OCI-LY3 (cell line): Measurements from ENCODE around the gene OVCA2.

Source experiments
- H2AFZ ChIP-seq: fragments of 200-600, 300-600 bp; shearing (Covaris generic); 2 replicates; pipeline ENCODE4 v1.6.0; 2014; ENCODE audit warnings: antibody characterized with exemption, low read depth, low read length
- H3K27ac ChIP-seq: fragments of 200-600, 300-600 bp; sonication (generic); 2 replicates; pipeline ENCODE4 v1.5.1; 2014; ENCODE audit warnings: mild to moderate bottlenecking, low read length, moderate library complexity, mixed read lengths
- H3K27me3 ChIP-seq: fragments of 200-600, 300-600 bp; sonication (generic); 2 replicates; pipeline ENCODE4 v1.6.1; 2014; ENCODE audit warnings: low read depth, low read length, mixed read lengths
- H3K36me3 ChIP-seq: fragments of 200-600, 300-600 bp; sonication (generic); replicated peaks from 2 replicates; pipeline ENCODE3; 2014; ENCODE audit warnings: low read depth, low read length, mixed read lengths
- H3K4me1 ChIP-seq: fragments of 300-600, 200-600 bp; sonication (generic); 2 replicates; pipeline ENCODE4 v1.6.1; 2014; ENCODE audit warnings: low read length, mixed read lengths
- H3K4me2 ChIP-seq: fragments of 200-600, 300-600 bp; sonication (generic); 2 replicates; pipeline ENCODE4 v1.6.1; 2014; ENCODE audit warnings: low read length, mixed read lengths
- H3K4me3 ChIP-seq: fragments of 300-600, 200-600 bp; sonication (generic); 2 replicates; pipeline ENCODE4 v1.5.1; 2014; ENCODE audit warnings: antibody characterized with exemption, mild to moderate bottlenecking, low read length, moderate library complexity
- H3K79me2 ChIP-seq: fragments of 300-600, 200-600 bp; shearing (Covaris generic); 2 replicates; pipeline ENCODE4 v1.6.1; 2014; ENCODE audit warnings: mild to moderate bottlenecking, low read length, mixed read lengths
- H3K9ac ChIP-seq: fragments of 300-600, 200-600 bp; shearing (Covaris generic); 2 replicates; pipeline ENCODE4 v1.6.0; 2014; ENCODE audit warnings: mild to moderate bottlenecking, low read length, moderate library complexity
- H3K9me3 ChIP-seq: fragments of 200-600, 300-600 bp; shearing (Covaris generic); 2 replicates; pipeline ENCODE4 v1.6.1; 2014; ENCODE audit warnings: low read length, mixed read lengths; ENCODE audit not compliant: insufficient read depth
- H4K20me1 ChIP-seq: fragments of 200-600, 300-600 bp; sonication (generic); 2 replicates; pipeline ENCODE4 v1.6.1; 2016; ENCODE audit warnings: low read length, mixed read lengths; ENCODE audit not compliant: insufficient read depth
- EZH2phosphoT487 ChIP-seq: fragments of 200-600 bp; shearing (Covaris generic); IDR thresholded peaks from 2 replicates; pipeline ENCODE4 v1.6.1; 2018; ENCODE audit warnings: antibody characterized with exemption, mixed run types, low read depth
- TF ChIP-seq, protein P1 (sequence below): fragments of 200-600, 300-600 bp; sonication (generic); IDR thresholded peaks from 2 replicates; pipeline ENCODE4 v1.5.1; 2014; ENCODE audit warnings: antibody characterized with exemption, low read length, low read depth

OVCA2 gene

DNA sequence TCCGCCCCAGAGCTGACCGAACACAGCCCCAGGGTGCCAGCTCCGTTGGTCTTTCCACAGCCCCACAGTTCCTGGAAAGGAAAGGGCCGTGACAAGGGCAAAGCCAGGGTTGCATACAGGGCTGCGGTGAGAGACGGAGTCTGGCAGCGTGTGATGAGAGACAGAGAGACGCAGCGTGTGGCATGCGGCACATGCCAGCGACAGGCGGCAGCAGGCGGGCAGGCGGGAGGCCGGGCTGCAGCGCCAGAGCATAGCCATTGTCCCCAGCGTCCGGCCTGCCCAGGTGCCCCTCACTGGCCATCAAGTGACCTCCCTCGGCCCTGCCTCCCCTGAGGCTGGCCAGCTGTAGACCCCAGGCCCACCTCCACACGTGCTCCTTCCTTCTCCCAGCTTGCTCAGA is 25.3 kb upstream of the OVCA2 start:
- no peaks in the 10 kb centered on the region for H3K36me3 ChIP-seq
- no peaks in the 10 kb centered on the region for H3K79me2 ChIP-seq
- no peak overlapping the region for H3K9ac ChIP-seq
- no peak overlapping the region for H2AFZ ChIP-seq
- H3K4me1 ChIP-seq: peaks cover 25% of the 10 kb centered on the region
- H3K4me3 ChIP-seq: no peak overlapping the region
- no peak overlapping the region for H3K27ac ChIP-seq
- H4K20me1 ChIP-seq: no peaks in the 10 kb centered on the region
- H3K27me3 ChIP-seq: peaks cover 5% of the 10 kb centered on the region; the same call in 1 of the 2 replicates
- H3K9me3 ChIP-seq: no peaks in the 10 kb centered on the region
- TF ChIP-seq EZH2phosphoT487: no peak
- TF ChIP-seq, protein P1, sequence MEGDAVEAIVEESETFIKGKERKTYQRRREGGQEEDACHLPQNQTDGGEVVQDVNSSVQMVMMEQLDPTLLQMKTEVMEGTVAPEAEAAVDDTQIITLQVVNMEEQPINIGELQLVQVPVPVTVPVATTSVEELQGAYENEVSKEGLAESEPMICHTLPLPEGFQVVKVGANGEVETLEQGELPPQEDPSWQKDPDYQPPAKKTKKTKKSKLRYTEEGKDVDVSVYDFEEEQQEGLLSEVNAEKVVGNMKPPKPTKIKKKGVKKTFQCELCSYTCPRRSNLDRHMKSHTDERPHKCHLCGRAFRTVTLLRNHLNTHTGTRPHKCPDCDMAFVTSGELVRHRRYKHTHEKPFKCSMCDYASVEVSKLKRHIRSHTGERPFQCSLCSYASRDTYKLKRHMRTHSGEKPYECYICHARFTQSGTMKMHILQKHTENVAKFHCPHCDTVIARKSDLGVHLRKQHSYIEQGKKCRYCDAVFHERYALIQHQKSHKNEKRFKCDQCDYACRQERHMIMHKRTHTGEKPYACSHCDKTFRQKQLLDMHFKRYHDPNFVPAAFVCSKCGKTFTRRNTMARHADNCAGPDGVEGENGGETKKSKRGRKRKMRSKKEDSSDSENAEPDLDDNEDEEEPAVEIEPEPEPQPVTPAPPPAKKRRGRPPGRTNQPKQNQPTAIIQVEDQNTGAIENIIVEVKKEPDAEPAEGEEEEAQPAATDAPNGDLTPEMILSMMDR: no peak
- H3K4me2 ChIP-seq: no peak overlapping the region

DNA sequence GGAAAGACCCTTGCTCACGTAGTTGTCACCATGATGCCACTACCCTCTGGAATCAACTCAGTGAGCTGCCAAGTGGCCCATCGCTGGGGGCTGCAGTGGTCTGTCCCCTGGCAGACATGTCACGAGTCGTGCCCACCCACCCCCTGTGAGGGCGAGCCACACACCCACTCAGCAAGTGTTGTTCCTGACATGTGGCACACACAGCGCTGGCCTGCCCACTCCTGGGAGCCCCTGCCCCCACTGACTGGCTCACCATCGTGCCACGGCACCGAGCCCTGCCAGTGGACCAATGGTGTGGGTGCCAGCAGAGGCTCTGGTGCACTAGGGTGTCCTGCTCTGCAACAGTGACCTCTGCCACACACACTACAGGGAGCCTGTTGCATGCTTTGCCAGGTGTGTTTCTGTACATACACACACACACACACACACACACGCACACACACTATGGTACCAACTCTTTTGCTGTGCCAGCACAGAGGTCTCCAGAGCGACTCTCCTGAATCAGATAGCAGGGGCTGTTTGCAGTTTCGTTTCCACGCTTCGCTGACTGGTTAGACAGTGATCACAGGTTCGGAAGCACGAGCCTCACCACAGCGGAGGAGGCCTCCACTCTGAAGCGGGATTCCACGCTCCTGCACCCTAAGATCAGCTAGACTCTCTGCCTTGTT is 24.4 kb upstream of the OVCA2 start:
- Histone ChIP-seq H3K27ac (peak overlapping the region; percentile 52), H3K4me2 (peak overlapping the region; percentile 96), H3K36me3 (no peaks in the 10 kb centered on the region), H3K9me3 (no peaks in the 10 kb centered on the region), H3K4me3 (peak overlapping the region; percentile 77), H3K4me1 (peaks cover 25% of the 10 kb centered on the region), H3K27me3 (peaks cover 5% of the 10 kb centered on the region; the same call in 1 of the 2 replicates), H3K9ac (peak overlapping the region; percentile 77), H2AFZ (peak overlapping the region; percentile 68; the same call in 1 of the 2 replicates), H4K20me1 (no peaks in the 10 kb centered on the region), H3K79me2 (no peaks in the 10 kb centered on the region)
- TF ChIP-seq EZH2phosphoT487: no peak
- TF ChIP-seq, protein P1: no peak

DNA sequence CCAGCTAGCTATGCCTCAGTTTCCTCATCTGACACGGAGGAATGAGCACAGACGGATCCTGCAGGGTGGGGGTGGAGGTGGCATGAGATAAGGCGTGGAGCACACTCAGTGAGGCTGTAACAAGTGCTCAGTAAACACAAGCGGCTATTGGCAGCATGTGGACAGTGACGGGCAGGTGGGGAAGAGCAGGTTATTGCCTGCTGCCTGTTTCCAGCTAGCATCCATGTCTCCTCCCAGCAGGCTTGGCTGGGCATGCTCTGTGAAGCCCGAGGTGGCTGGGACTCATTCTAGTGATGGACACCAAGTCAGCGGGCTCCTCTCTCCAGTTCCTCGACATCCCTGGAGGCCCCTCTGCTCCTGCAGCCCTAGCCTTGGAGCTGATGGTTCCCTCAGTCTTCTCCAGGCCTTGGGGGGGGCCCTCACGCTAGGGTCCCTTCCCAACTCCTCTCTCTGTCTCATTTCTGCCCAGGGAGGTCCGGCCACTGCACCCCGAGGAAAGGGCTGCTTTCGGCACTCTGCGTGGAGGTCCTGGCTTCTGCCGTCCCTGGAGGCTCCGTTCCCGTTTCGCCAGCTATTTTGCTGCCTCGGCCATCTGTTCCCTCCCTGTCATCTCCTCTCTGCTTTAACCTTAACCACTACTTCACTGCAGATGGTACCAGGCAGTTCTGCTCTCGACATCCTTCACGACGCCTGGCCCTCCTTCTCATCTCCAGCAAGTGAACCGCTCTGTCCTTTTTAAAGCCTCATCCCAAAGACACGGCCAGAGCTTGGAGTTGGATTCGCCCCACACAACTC is 22.9 kb upstream of the OVCA2 start:
- H4K20me1 ChIP-seq: no peaks in the 10 kb centered on the region
- peaks cover 25% of the 10 kb centered on the region for H3K4me1 ChIP-seq
- H3K79me2 ChIP-seq: no peaks in the 10 kb centered on the region
- no peaks in the 10 kb centered on the region for H3K36me3 ChIP-seq
- no peaks in the 10 kb centered on the region for H3K9me3 ChIP-seq
- H3K9ac ChIP-seq: peak overlapping the region; percentile 77; the same call in 1 of the 2 replicates
- H3K4me3 ChIP-seq: peak overlapping the region; percentile 77
- TF ChIP-seq, protein P1: no peak
- no peak for TF ChIP-seq EZH2phosphoT487
- H2AFZ ChIP-seq: no peak overlapping the region
- H3K27me3 ChIP-seq: peaks cover 5% of the 10 kb centered on the region; the same call in 1 of the 2 replicates
- H3K4me2 ChIP-seq: peak overlapping the region; percentile 96
- H3K27ac ChIP-seq: no peak overlapping the region

DNA sequence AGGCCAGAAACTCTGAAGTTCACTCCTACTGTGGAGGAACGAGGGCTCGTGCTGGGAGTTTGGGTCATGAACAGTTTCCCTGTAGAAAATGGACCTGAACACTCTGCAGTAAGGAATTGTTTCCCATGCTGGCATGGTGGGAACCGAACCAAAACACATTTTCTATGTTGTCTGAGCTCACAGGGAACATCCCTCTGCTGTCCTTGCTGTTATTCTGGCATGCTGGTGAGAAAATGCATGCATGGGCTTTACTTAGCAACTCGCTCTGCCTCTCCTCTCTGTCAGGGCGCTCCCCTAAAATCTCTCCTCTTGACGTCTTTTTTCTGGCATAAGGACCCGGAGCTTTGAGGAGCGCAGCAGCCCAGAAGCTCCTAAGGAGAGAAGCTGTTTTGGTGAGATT is 22.1 kb upstream of the OVCA2 start:
- Histone ChIP-seq H3K27ac (no peak overlapping the region), H2AFZ (no peak overlapping the region), H3K9ac (no peak overlapping the region), H3K4me1 (peaks cover 25% of the 10 kb centered on the region), H3K4me2 (no peak overlapping the region), H3K79me2 (no peaks in the 10 kb centered on the region), H3K27me3 (peaks cover 5% of the 10 kb centered on the region; the same call in 1 of the 2 replicates), H3K4me3 (no peak overlapping the region), H4K20me1 (no peaks in the 10 kb centered on the region), H3K36me3 (no peaks in the 10 kb centered on the region), H3K9me3 (no peaks in the 10 kb centered on the region)
- no peak for TF ChIP-seq EZH2phosphoT487
- TF ChIP-seq, protein P1: no peak
